Stimulated activated CD4-positive, alpha-beta T cell treated with anti-CD3 and anti-CD28 coated beads, Interleukin-15, amount 100 ng/mL, for 48 hours (primary cell): ENCODE data around the gene KCNAB1.
"Not testable (repeated sequence)": the region's sequence is repeated elsewhere in the genome, so short reads cannot be mapped to it uniquely, and the experiment has no call there.

Experiments
- DNase-seq, 2 donors: peaks; one replicate each; pipeline ENCODE4 v3.0.0-alpha.2; 2020; ENCODE audit warnings: low read depth in 2 of 2

The KCNAB1 gene

GRCh38 chr3:156217674-156218352 lies 97.4 kb downstream of the KCNAB1 start:
- DNase-seq: no peak

GRCh38 chr3:156218353-156218744 lies 98.0 kb downstream of the KCNAB1 start:
- no peak for DNase-seq

- not testable (repeated sequence) for DNase-seq
These were observed 102.0 kb downstream of the KCNAB1 start for GRCh38 chr3:156222381-156222780.

- DNase-seq: not testable (repeated sequence)
These were observed 103.7 kb downstream of the KCNAB1 start for GRCh38 chr3:156224046-156224445.

GRCh38 chr3:156226676-156227420 lies 106.5 kb downstream of the KCNAB1 start:
- no peak for DNase-seq

GRCh38 chr3:156227704-156228103 lies 107.3 kb downstream of the KCNAB1 start:
- no peak for DNase-seq

GRCh38 chr3:156230278-156230900 lies 110.0 kb downstream of the KCNAB1 start:
- DNase-seq: no peak

- DNase-seq: not testable (repeated sequence)
These were observed 110.8 kb downstream of the KCNAB1 start for GRCh38 chr3:156231221-156231620.

- DNase-seq: no peak
These were observed 113.5 kb downstream of the KCNAB1 start for GRCh38 chr3:156233876-156234275.

- DNase-seq: no peak
These were observed 116.3 kb downstream of the KCNAB1 start for GRCh38 chr3:156236556-156237260.

GRCh38 chr3:156240642-156241041 lies 120.3 kb downstream of the KCNAB1 start:
- no peak for DNase-seq

GRCh38 chr3:156246961-156247725 lies 126.8 kb downstream of the KCNAB1 start:
- no peak for DNase-seq

- no peak for DNase-seq
These were observed 130.2 kb downstream of the KCNAB1 start for GRCh38 chr3:156250550-156250949.

GRCh38 chr3:156251424-156251823 lies 131.0 kb downstream of the KCNAB1 start:
- no peak for DNase-seq

GRCh38 chr3:156252656-156253055 lies 132.3 kb downstream of the KCNAB1 start:
- no peak for DNase-seq

GRCh38 chr3:156253150-156253549 lies 132.8 kb downstream of the KCNAB1 start:
- DNase-seq: no peak

- no peak for DNase-seq
These were observed 135.9 kb downstream of the KCNAB1 start for GRCh38 chr3:156256256-156256655.

- no peak for DNase-seq
These were observed 136.6 kb downstream of the KCNAB1 start for GRCh38 chr3:156256945-156257344.

- DNase-seq: no peak
These were observed 137.9 kb downstream of the KCNAB1 start for GRCh38 chr3:156258301-156258700.

GRCh38 chr3:156259896-156260295 lies 139.5 kb downstream of the KCNAB1 start:
- DNase-seq: no peak

GRCh38 chr3:156260331-156260730 lies 140.0 kb downstream of the KCNAB1 start:
- no peak for DNase-seq
